ENCODE results near the gene FOXO3. TPM values are rescaled to one million over a fixed set of nuclear protein-coding genes. Genes with fewer than 3 reads are reported as not detected.

FOXO3 gene
- total RNA-seq, 1 experiment from 2014 or later = 20.4 TPM

DNA sequence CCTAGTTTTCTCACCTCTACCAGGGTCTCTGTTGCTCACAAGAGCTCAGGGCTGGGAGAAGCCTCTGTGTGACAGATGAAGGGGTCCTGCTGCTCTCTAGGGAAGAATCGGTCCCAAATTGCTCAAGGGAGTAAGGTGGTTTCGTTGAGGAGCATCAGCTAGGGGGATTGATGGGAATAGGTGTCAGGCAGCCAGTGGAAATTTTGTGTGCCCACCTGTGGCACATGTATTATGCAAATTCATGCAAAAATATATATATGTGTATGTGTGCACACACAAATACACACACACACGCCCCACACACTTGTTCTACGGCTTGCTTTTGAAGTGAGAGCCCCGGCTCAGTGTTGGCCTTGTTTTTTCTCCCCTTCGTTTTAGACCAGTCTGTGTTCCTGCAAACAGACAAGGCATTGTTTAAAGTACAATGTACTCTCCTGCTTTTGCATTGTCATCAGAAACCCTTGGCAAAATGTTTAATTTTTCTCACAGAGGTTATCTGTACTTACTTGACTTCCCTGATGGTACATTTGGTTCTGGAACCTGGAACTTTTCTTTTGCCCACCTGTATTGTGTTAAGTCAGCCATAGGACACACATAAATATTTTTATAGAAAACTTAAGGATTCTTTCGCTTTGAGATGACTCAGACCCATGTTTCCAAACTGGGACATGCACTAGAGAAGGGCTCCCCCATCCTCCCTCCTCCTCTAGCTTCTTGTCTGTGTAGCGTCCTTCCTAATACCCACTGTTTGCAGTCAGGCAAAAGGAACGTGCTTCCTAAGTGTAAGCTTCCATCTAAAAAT is 26.7 kb downstream of the FOXO3 start:
- Histone ChIP-seq H3K9me3 (replicated peaks) (no peaks in the 10 kb centered on the region), H3K27me3 (replicated peaks) (no peaks in the 10 kb centered on the region), H3K36me3 (no peaks in the 10 kb centered on the region), H3K4me3 (no peak overlapping the region), H3K4me1 (replicated peaks) (peaks cover 66% of the 10 kb centered on the region), H3K27ac (peak overlapping the region; percentile 34)
- peak; percentile 69 to 72 for DNase-seq (ENCODE audit: low read depth in 1 of 2, low spot score in 2 of 2)

DNA sequence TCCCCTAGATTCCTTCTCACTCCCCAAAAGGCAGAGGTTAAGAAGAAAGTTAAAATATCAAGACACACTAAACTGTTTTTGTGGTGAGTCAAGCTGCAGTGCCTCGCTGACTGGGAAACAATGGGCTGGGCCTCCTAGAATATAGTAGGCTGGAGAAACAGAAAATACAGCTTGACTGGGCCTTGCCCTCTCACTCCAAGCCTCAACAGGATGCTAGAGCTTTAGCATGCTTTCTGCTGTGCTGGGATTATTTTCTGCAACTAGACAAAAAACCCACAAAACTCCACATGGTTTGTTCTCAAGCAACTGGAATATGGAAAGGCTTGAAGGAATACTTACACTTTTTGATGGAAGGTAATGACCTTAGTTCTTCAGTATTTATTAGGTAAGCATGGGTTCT is 27.9 kb downstream of the FOXO3 start:
- Histone ChIP-seq H3K27me3 (replicated peaks) (no peaks in the 10 kb centered on the region), H3K36me3 (no peaks in the 10 kb centered on the region), H3K4me1 (replicated peaks) (peaks cover 69% of the 10 kb centered on the region), H3K4me3 (no peak overlapping the region), H3K27ac (0 out of 2 replicates have a peak overlapping the region, but pooled peaks have one; percentile 1), H3K9me3 (replicated peaks) (no peaks in the 10 kb centered on the region)
- peak; percentile 61 to 67 for DNase-seq (ENCODE audit: low read depth in 1 of 2, low spot score in 2 of 2)

DNA sequence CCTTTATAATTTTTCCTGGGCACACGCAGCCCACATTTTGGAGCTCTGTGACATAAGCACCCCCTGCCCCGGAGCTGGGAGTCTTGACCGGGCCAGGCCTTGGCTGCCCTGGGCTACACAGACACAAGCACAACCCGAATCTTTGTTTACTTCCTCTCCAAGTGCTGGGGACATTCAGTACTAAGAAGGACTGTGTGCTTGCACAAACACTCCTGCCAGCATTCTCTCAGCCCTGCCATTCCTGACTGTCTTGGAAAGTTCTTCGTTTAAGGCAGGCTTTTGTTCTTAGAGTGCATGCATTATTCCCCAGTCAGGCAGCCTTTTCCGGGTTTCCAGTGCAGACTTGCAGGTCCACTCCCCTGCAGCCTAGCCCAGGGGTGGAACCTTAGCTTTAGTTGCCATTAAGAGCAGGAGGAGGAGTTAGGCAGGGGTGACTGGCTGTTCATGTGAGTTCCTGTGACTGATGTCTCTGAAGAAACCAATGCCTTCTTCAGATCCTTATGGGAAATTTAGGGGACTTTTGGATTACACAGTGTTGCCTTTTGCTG is 28.6 kb downstream of the FOXO3 start:
- Histone ChIP-seq H3K4me3 (no peak overlapping the region), H3K36me3 (no peaks in the 10 kb centered on the region), H3K9me3 (replicated peaks) (no peaks in the 10 kb centered on the region), H3K4me1 (replicated peaks) (peaks cover 69% of the 10 kb centered on the region), H3K27me3 (replicated peaks) (no peaks in the 10 kb centered on the region), H3K27ac (no peak overlapping the region)
- peak; percentile 33 to 60 for DNase-seq (ENCODE audit: low read depth in 1 of 2, low spot score in 2 of 2)

DNA sequence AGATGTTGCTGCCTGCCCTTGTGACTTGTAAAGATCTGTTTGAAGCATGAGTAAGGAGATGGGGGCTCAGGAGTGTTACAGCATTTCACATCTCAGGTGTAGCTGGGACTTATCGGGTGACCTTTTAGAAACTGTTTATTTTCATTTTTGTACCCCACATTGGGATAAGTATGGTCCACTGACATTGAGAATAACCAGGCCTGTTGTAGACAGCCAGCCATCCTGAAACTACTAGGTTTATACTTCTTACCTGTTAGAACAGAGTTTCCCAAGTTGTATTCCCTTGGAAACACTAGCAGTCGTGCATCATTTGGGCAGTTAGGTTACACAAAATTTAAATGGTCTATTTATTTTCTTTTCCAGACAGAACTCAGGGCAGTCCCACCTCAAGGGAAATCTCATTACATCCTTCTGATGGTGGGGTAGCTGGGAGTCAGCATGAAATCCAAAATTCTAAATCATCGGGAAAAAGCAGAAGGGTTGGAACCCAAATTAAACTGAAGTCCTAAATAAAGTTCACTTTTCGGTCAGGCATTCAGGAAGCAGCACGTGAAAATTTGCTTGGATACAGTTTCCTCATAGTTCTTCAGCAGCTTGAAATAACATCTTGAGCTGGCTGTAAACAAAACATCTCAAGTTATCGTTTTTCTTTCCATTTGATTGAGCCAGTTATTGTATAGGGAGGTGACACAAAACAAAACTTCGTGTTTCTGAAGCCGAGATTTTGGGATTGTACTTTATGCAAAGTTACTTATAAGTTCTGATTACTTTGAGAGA is 30.5 kb downstream of the FOXO3 start:
- peaks cover 59% of the 10 kb centered on the region for H3K4me1 ChIP-seq (replicated peaks)

DNA sequence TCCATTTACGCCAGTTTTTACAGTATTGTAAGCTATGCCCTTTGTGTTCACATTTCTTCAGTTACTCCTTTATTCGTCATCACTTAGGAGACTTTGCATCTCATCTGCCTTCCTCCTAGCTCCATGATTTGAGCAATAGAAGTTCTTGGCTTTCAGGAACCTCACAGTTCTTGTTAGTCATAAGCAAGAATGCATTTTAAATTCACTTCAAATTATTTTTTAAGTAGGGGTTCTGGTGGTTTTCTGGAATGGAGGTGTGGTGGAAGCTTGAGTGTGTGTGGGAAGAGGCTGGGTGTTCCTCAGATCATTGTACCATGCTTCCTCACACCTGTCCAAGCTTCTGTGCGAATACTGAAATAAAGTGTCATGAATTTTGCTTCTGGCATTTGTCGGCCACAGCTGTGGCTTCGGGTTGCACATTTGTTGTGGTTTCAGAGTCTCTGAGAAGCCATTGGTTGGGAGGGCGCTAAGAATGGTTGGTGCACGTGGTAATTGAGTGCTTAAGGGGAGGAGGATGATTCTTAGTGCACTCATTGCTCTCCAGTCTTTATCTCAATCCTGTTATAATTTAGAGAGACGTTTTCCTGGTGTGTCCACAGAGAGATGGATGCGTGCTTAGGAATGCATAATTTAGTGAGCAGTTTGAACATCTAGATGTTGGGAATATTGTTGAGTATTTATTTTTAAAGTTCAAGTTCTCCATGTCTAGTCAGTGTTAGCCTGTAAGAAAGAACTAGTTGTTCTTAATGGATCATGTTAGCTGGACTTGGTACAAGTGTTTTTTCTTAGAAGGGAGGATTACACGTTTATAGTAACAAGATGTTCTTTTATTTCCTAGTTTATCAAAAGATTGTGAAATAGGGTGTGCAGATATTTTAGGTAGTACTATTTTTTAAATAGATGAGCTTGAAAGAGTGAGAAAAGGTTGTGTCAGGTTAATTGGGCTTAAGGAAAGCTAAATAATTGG is 31.9 kb downstream of the FOXO3 start:
- H3K36me3 ChIP-seq = 0 out of 2 replicates have a peak, but pooled peaks cover 3% of the 10 kb centered on the region
- DNase-seq (ENCODE audit: low read depth in 1 of 2, low spot score in 2 of 2) = peak in 1 of 2 experiments; percentile 41
- peaks cover 54% of the 10 kb centered on the region for H3K4me1 ChIP-seq (replicated peaks)
- H3K27ac ChIP-seq = peak overlapping the region; percentile 22
- H3K9me3 ChIP-seq (replicated peaks) = no peaks in the 10 kb centered on the region
- no peak overlapping the region for H3K4me3 ChIP-seq
- H3K27me3 ChIP-seq (replicated peaks) = no peaks in the 10 kb centered on the region

More for the DNA sequence above, 30.5 kb downstream of the FOXO3 start:
- Histone ChIP-seq H3K27ac (peak overlapping the region; percentile 22; the same call in 1 of the 2 replicates), H3K9me3 (replicated peaks) (no peaks in the 10 kb centered on the region), H3K27me3 (replicated peaks) (no peaks in the 10 kb centered on the region), H3K4me3 (no peak overlapping the region), H3K36me3 (no peaks in the 10 kb centered on the region)
- DNase-seq (ENCODE audit: low read depth in 1 of 2, low spot score in 2 of 2) = no peak

DNA sequence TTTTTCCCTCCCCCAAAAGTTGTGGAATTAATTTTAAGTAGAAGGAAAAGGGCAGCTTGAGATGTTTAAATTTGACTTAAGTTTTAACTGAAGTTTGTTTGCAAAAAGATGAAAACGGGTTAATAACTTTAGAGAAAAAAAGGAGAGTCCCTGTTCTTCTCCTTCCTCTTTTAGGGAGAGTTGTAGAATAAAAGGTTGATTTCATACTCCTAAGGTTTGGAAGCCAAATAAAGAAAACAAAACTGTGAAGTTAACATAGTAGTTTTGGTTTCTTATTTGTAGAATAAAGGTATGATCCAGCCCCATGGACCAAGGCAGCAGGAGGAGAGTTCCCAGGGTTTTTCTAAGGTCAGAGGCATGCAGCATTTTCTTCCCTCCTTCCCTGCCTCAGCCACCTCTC is 33.4 kb downstream of the FOXO3 start:
- DNase-seq (ENCODE audit: low read depth in 1 of 2, low spot score in 2 of 2) = no peak
- H3K27me3 ChIP-seq (replicated peaks) = no peaks in the 10 kb centered on the region
- no peak overlapping the region for H3K27ac ChIP-seq
- H3K4me1 ChIP-seq (replicated peaks) = peaks cover 48% of the 10 kb centered on the region
- no peak overlapping the region for H3K4me3 ChIP-seq
- 0 out of 2 replicates have a peak, but pooled peaks cover 3% of the 10 kb centered on the region for H3K36me3 ChIP-seq
- H3K9me3 ChIP-seq (replicated peaks) = no peaks in the 10 kb centered on the region

DNA sequence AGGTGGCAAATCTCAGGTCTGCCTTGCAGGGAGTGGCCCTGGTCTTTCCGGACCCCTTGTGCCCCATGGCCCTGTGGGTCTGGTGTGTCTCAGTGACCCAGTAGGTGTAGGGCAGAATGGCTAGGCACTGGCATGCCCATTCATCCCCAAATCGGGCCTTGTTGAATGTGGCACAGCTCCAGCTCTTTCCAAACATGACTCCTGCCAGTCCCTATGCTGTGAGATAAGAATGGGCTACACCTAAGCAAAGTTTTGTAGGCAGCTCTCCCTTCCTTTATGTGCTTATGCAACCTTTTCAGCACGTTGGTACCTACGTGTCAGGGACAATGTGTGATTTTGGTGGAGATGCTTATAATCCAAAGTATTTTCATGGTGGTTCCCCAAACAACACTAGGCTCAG is 33.9 kb downstream of the FOXO3 start:
- Histone ChIP-seq H3K27me3 (replicated peaks) (no peaks in the 10 kb centered on the region), H3K4me3 (no peak overlapping the region), H3K36me3 (0 out of 2 replicates have a peak, but pooled peaks cover 3% of the 10 kb centered on the region), H3K27ac (no peak overlapping the region), H3K9me3 (replicated peaks) (no peaks in the 10 kb centered on the region), H3K4me1 (replicated peaks) (peaks cover 43% of the 10 kb centered on the region)
- DNase-seq (ENCODE audit: low read depth in 1 of 2, low spot score in 2 of 2) = no peak

DNA sequence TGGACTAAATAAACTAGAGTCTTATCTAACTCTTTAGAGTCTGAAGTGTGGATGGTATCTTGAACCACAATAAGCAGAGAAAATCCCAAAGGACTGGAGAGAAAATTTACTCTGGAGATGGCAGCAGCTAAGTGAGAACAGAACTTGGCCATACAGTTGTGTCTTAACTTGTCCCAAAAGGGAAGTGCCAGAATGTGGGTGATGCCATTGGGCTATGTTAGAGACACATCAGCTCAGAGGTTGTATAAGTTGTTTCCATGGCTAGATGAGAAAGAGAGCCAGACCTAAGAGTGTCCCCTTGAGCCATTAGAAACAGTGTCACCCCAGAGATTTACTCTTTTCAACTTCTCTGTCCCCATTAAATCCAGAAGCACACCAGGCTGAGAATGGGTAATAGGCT is 36.2 kb downstream of the FOXO3 start:
- no peak for DNase-seq (ENCODE audit: low read depth in 1 of 2, low spot score in 2 of 2)
- Histone ChIP-seq H3K27me3 (replicated peaks) (no peaks in the 10 kb centered on the region), H3K9me3 (replicated peaks) (no peaks in the 10 kb centered on the region), H3K4me1 (replicated peaks) (peaks cover 26% of the 10 kb centered on the region), H3K27ac (no peak overlapping the region), H3K36me3 (0 out of 2 replicates have a peak, but pooled peaks cover 3% of the 10 kb centered on the region), H3K4me3 (no peak overlapping the region)

DNA sequence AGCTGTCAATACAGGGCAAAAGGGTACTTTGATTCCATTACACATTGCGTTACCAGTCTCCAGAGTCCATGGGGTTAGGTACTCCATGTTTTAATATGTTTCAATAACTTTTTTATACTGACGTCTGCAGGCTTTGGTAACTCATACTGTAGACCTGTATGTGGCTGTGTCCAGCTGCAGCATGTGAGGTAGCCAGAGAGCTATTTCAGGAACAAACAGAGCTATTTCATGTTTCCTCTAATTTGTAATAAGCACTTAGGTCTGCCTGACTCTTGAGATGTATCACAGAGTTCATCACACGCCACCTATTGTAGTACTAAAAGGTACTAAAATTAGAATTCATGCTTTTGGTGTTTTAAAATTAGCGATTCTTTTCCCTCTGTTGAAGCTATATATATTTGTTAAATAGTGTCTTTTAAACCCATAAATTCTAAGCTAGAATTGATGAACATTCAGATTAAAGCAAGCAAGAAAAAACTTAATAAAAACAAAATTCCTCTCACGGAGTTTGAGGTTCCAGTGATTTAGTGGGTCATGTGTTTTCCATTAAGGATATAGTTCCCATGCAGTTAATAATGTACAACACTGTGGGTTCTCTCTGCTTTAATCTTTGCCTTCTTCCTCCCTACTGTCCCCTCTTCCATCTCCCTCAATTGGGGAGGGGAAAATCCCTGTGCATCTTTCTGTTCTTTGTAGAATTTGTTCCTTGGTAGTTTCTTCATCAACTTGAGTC is 37.0 kb downstream of the FOXO3 start:
- Histone ChIP-seq H3K27me3 (replicated peaks) (no peaks in the 10 kb centered on the region), H3K4me1 (replicated peaks) (peaks cover 18% of the 10 kb centered on the region), H3K27ac (no peak overlapping the region), H3K36me3 (0 out of 2 replicates have a peak, but pooled peaks cover 3% of the 10 kb centered on the region), H3K9me3 (replicated peaks) (no peaks in the 10 kb centered on the region), H3K4me3 (no peak overlapping the region)
- no peak for DNase-seq (ENCODE audit: low read depth in 1 of 2, low spot score in 2 of 2)

DNA sequence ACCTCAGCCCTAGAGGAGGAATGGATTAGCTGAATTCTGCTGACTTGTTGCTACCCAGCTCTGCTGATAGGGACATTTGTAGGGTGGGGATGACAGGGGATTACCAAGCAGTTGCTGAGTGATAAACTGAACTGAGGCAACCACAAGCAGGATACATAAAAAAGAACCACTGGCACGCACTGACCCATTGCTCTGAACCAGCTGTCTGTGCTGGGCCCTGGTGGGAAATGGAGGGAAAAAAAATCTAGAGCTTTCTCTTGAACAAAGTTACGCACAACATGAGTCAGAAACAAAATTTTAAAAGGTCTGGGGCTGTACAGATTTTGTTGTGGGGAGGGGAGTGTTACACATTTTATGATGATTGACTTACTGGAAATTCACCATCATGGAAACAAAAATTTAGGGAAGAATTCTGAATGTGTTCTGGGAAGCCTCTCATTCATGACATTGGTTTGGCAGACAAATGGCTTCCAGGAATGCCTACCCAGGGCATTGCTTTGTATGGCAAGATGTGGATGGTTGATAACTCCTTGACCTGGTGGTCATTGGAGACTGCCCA is 37.7 kb downstream of the FOXO3 start:
- Histone ChIP-seq H3K4me1 (replicated peaks) (peaks cover 14% of the 10 kb centered on the region), H3K27me3 (replicated peaks) (no peaks in the 10 kb centered on the region), H3K27ac (no peak overlapping the region), H3K36me3 (0 out of 2 replicates have a peak, but pooled peaks cover 3% of the 10 kb centered on the region), H3K4me3 (no peak overlapping the region), H3K9me3 (replicated peaks) (no peaks in the 10 kb centered on the region)
- no peak for DNase-seq (ENCODE audit: low read depth in 1 of 2, low spot score in 2 of 2)

DNA sequence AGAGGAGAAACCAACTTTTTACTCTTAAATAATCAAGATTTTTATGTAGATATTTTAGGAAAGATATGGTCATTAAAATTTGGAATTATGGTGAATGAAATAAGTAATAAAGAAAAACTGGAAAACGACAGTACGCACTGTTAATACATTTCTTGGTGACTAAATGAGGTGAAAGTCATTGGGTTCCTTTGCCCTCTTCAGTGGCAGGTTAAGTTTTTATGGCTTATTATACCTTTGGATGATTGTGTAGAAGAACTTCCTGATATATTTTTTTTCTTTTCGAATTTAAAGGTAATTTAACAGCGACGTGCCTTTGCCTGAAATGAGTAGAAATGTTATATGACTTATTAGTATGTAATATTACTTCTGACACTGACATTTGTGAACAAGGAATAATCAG is 43.4 kb downstream of the FOXO3 start:
- Histone ChIP-seq H3K4me1 (replicated peaks) (peaks cover 9% of the 10 kb centered on the region), H3K36me3 (no peaks in the 10 kb centered on the region), H3K9me3 (replicated peaks) (no peaks in the 10 kb centered on the region), H3K4me3 (no peak overlapping the region), H3K27ac (no peak overlapping the region), H3K27me3 (replicated peaks) (no peaks in the 10 kb centered on the region)
- no peak for DNase-seq (ENCODE audit: low read depth in 1 of 2, low spot score in 2 of 2)

DNA sequence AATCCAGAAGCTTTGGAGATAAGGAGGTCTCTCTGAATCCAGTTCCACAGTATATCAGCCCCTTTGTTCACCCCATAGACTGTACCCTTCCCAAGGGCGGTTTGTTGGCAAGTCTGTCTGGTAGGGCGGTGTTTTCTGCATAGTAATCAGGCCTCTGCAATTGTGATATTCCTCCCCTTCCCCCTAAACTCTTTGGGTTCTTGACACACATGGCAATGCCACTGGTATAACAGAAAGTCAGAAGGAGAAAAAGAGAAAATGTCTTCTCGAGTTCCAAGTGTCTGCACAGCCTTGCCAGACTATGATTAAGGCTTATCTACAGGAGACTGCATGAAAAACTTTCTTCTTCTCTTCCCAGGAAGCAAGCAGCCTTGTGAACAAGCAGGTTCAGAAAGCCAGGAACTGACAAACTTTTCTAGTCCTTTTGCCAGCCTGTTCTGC is 45.6 kb downstream of the FOXO3 start:
- Histone ChIP-seq H3K36me3 (no peaks in the 10 kb centered on the region), H3K27ac (no peak overlapping the region), H3K4me1 (replicated peaks) (peaks cover 15% of the 10 kb centered on the region), H3K4me3 (no peak overlapping the region), H3K9me3 (replicated peaks) (no peaks in the 10 kb centered on the region), H3K27me3 (replicated peaks) (no peaks in the 10 kb centered on the region)
- DNase-seq (ENCODE audit: low read depth in 1 of 2, low spot score in 2 of 2) = no peak
